H9 (cell line): ENCODE measurements around the gene KIF18A. TPM values are rescaled to one million over a fixed set of nuclear protein-coding genes. Genes with fewer than 3 reads are reported as not detected.

Source experiments
- DNase-seq: peaks from one replicate; pipeline ENCODE4 v3.0.0-alpha.2; 2017
- H2AFZ ChIP-seq: one replicate; pipeline ENCODE4 v1.6.1; 2013; ENCODE audit warnings: mild to moderate bottlenecking, low read length, control low read depth, moderate library complexity
- H2AK5ac ChIP-seq: 2 replicates; pipeline ENCODE4 v1.6.1; 2013; ENCODE audit warnings: low read length, control low read depth, mixed read lengths; ENCODE audit not compliant: insufficient read length
- H2BK120ac ChIP-seq: one replicate; pipeline ENCODE4 v1.6.1; 2013; ENCODE audit warnings: low read depth, mild to moderate bottlenecking, low read length, control low read depth, inconsistent platforms; ENCODE audit not compliant: poor library complexity, severe bottlenecking
- H2BK12ac ChIP-seq: 2 replicates; pipeline ENCODE4 v1.6.1; 2013; ENCODE audit warnings: low read length, control low read depth, mixed read lengths, low read depth; ENCODE audit not compliant: insufficient read length
- H2BK15ac ChIP-seq: 2 replicates; pipeline ENCODE4 v1.6.1; 2013; ENCODE audit warnings: low read depth, low read length, control low read depth
- H2BK20ac ChIP-seq: one replicate; pipeline ENCODE4 v1.6.1; 2013; ENCODE audit warnings: low read depth, mild to moderate bottlenecking, low read length, control low read depth, inconsistent platforms; ENCODE audit not compliant: poor library complexity, severe bottlenecking
- H2BK5ac ChIP-seq: 2 replicates; pipeline ENCODE4 v1.6.1; 2013; ENCODE audit warnings: low read length, control low read depth, mixed read lengths; ENCODE audit not compliant: insufficient read length
- H3K14ac ChIP-seq: 2 replicates; pipeline ENCODE4 v1.6.1; 2013; ENCODE audit warnings: low read length, control low read depth; ENCODE audit not compliant: insufficient read depth
- H3K18ac ChIP-seq: 2 replicates; pipeline ENCODE4 v1.6.1; 2013; ENCODE audit warnings: low read depth, mild to moderate bottlenecking, mixed read lengths, low read length, control low read depth; ENCODE audit not compliant: insufficient read length
- H3K23ac ChIP-seq: 2 replicates; pipeline ENCODE4 v1.6.1; 2013; ENCODE audit warnings: low read length, control low read depth, mixed read lengths, low read depth; ENCODE audit not compliant: insufficient read length
- H3K23me2 ChIP-seq: 2 replicates; pipeline ENCODE4 v1.6.1; 2013; ENCODE audit warnings: low read depth, mild to moderate bottlenecking, mixed read lengths, low read length, control low read depth; ENCODE audit not compliant: insufficient read length, poor library complexity, severe bottlenecking
- H3K27ac ChIP-seq: 2 replicates; pipeline ENCODE4 v1.5.1; 2013; ENCODE audit warnings: low read length, control low read depth, mixed read lengths, low read depth; ENCODE audit not compliant: insufficient read length
- H3K27me3 ChIP-seq: 2 replicates; pipeline ENCODE4 v1.6.1; 2013; ENCODE audit warnings: low read length, control low read depth, inconsistent platforms; ENCODE audit not compliant: insufficient read depth
- H3K4ac ChIP-seq: 2 replicates; pipeline ENCODE4 v1.6.1; 2013; ENCODE audit warnings: low read depth, mild to moderate bottlenecking, control low read depth, inconsistent platforms, low read length, moderate library complexity
- H3K4me1 ChIP-seq: 2 replicates; pipeline ENCODE4 v1.6.1; 2013; ENCODE audit warnings: low read length, control low read depth, inconsistent platforms; ENCODE audit not compliant: insufficient read depth
- H3K4me2 ChIP-seq: 2 replicates; pipeline ENCODE4 v1.6.1; 2013; ENCODE audit warnings: low read length, control low read depth, mixed read lengths; ENCODE audit not compliant: insufficient read length, insufficient read depth
- H3K56ac ChIP-seq: 2 replicates; pipeline ENCODE4 v1.6.1; 2013; ENCODE audit warnings: low read depth, mild to moderate bottlenecking, mixed read lengths, low read length, control low read depth; ENCODE audit not compliant: insufficient read length
- H3K79me1 ChIP-seq: 2 replicates; pipeline ENCODE4 v1.6.1; 2013; ENCODE audit warnings: low read depth, mild to moderate bottlenecking, moderate library complexity, low read length, control low read depth, inconsistent platforms; ENCODE audit not compliant: insufficient read depth, poor library complexity, severe bottlenecking
- H3K79me2 ChIP-seq: 2 replicates; pipeline ENCODE4 v1.6.1; 2013; ENCODE audit warnings: low read length, control low read depth, inconsistent platforms; ENCODE audit not compliant: insufficient read depth
- H3K9ac ChIP-seq: 2 replicates; pipeline ENCODE4 v1.6.1; 2013; ENCODE audit warnings: low read length, control low read depth, mixed read lengths; ENCODE audit not compliant: insufficient read length; ENCODE audit errors: extremely low read depth
- H3K9me3 ChIP-seq: one replicate; pipeline ENCODE4 v1.6.1; 2013; ENCODE audit warnings: low read depth, low read length, inconsistent platforms; ENCODE audit not compliant: control insufficient read depth
- H3T11ph ChIP-seq: one replicate; pipeline ENCODE4 v1.6.1; 2013; ENCODE audit warnings: mild to moderate bottlenecking, low read length, control low read depth, inconsistent platforms
- H4K20me1 ChIP-seq: one replicate; pipeline ENCODE4 v1.6.1; 2013; ENCODE audit not compliant: control insufficient read depth, insufficient read length, insufficient read depth
- H4K5ac ChIP-seq: 2 replicates; pipeline ENCODE4 v1.6.1; 2013; ENCODE audit warnings: low read depth, mild to moderate bottlenecking, mixed read lengths, low read length, control low read depth; ENCODE audit not compliant: insufficient read length
- H4K8ac ChIP-seq: replicated peaks from 2 replicates; pipeline ENCODE4 v1.6.1; 2013; ENCODE audit warnings: low read length, control low read depth, mixed read lengths, low read depth; ENCODE audit not compliant: insufficient read length
- H4K91ac ChIP-seq: 2 replicates; pipeline ENCODE4 v1.6.1; 2013; ENCODE audit warnings: low read depth, mild to moderate bottlenecking, moderate library complexity, mixed read lengths, low read length, control low read depth; ENCODE audit not compliant: insufficient read length
- H3K27ac Mint-ChIP-seq, 3 experiments: 2 replicates in 2 of 3; 3 replicates in 1 of 3; pipeline ENCODE4 v1.8.0; 2020 to 2021; ENCODE audit warnings: mixed read lengths in 3 of 3, mild to moderate bottlenecking in 1 of 3, moderate library complexity in 1 of 3
- H3K27me3 Mint-ChIP-seq: 2 replicates; pipeline ENCODE4 v1.8.0; 2021; ENCODE audit warnings: low read depth, mild to moderate bottlenecking, moderate library complexity, mixed read lengths
- H3K36me3 Mint-ChIP-seq, 3 experiments: 2 replicates in 2 of 3; 3 replicates in 1 of 3; pipeline ENCODE4 v1.8.0; 2020 to 2021; ENCODE audit warnings: low read depth in 3 of 3, mixed read lengths in 3 of 3; ENCODE audit not compliant: insufficient read depth in 1 of 3
- H3K4me1 Mint-ChIP-seq, 2 experiments: 2 replicates each; pipeline ENCODE4 v1.8.0; 2020; ENCODE audit warnings: mixed read lengths in 2 of 2
- H3K4me3 Mint-ChIP-seq, 2 experiments: 2 replicates in 1 of 2; 3 replicates in 1 of 2; pipeline ENCODE4 v1.8.0; 2020 to 2021; ENCODE audit warnings: mild to moderate bottlenecking in 2 of 2, mixed read lengths in 2 of 2, moderate library complexity in 1 of 2
- H3K9me3 Mint-ChIP-seq, 2 experiments: 2 replicates in 1 of 2; 3 replicates in 1 of 2; pipeline ENCODE4 v1.8.0; 2020; ENCODE audit warnings: mild to moderate bottlenecking in 2 of 2, mixed read lengths in 2 of 2, moderate library complexity in 1 of 2
- total RNA-seq: library from RNA; stranded (reverse); gene quantifications from 2 replicates; pipeline ENCODE4 v1.2.1, GENCODE V29; 2021
- TF ChIP-seq, protein P1 (sequence below): fragments of 200-600 bp; sonication (generic); conservative IDR thresholded peaks from 3 replicates; pipeline ENCODE4 v1.8.0; 2021; ENCODE audit warnings: antibody characterized with exemption, mild to moderate bottlenecking

KIF18A gene
- total RNA-seq, 1 experiment from 2014 or later = 25.9 TPM

DNA sequence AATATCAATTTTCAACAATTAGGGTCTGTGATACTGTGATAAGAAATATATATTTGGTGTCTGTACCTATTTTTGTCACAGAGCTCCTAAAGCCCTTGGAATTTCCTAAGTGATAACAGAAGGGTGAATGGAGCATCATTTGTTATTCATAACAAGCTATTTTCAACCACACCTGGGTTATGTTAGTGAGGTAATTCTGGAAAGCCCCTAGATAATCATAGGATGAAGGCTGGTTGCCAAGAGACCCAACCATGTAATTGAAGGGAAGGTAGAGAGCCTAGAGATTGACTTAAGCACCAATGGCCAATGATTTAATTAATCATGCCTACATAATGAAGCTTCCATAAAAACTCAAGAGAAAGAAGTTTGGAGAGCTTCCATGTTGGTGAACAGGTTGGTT, 109.4 kb downstream of the KIF18A start:
- no peaks in the 10 kb centered on the region for H3K79me2 ChIP-seq
- no peak overlapping the region for H3K23ac ChIP-seq
- no peak overlapping the region for H3K18ac ChIP-seq
- no peak overlapping the region for H3K4me2 ChIP-seq
- no peak overlapping the region for H3K27ac Mint-ChIP-seq
- H3K23me2 ChIP-seq = no peaks in the 10 kb centered on the region
- no peaks in the 10 kb centered on the region for H3K79me1 ChIP-seq
- no peak for DNase-seq
- H3K9me3 Mint-ChIP-seq = peaks cover 41 to 45% of the 10 kb centered on the region in 2 experiments
- H3K4me1 ChIP-seq = no peaks in the 10 kb centered on the region; the same call in 1 of the 2 replicates
- no peaks in the 10 kb centered on the region for H4K20me1 ChIP-seq
- H3K9me3 ChIP-seq = peaks cover 6% of the 10 kb centered on the region
- no peak overlapping the region for H3K56ac ChIP-seq
- H3K4ac ChIP-seq = no peak overlapping the region
- H2BK20ac ChIP-seq = no peak overlapping the region
- H3K36me3 Mint-ChIP-seq = peaks cover 24 to 49% (median 43%) of the 10 kb centered on the region in 3 experiments
- no peak overlapping the region for H3K4me3 Mint-ChIP-seq
- no peak overlapping the region for H2BK15ac ChIP-seq
- H3K27ac ChIP-seq = no peak overlapping the region
- no peak overlapping the region for H4K5ac ChIP-seq
- H2BK5ac ChIP-seq = no peak overlapping the region
- H3T11ph ChIP-seq = no peak overlapping the region
- H4K8ac ChIP-seq = no peak overlapping the region
- no peaks in the 10 kb centered on the region for H3K27me3 ChIP-seq
- H2AFZ ChIP-seq = no peak overlapping the region
- H3K4me1 Mint-ChIP-seq = peaks cover 0 to 2% of the 10 kb centered on the region in 2 experiments; a peak in 2 of 4 replicates
- no peak overlapping the region for H3K9ac ChIP-seq
- no peaks in the 10 kb centered on the region for H3K27me3 Mint-ChIP-seq
- H2AK5ac ChIP-seq = no peak overlapping the region
- TF ChIP-seq, protein P1, sequence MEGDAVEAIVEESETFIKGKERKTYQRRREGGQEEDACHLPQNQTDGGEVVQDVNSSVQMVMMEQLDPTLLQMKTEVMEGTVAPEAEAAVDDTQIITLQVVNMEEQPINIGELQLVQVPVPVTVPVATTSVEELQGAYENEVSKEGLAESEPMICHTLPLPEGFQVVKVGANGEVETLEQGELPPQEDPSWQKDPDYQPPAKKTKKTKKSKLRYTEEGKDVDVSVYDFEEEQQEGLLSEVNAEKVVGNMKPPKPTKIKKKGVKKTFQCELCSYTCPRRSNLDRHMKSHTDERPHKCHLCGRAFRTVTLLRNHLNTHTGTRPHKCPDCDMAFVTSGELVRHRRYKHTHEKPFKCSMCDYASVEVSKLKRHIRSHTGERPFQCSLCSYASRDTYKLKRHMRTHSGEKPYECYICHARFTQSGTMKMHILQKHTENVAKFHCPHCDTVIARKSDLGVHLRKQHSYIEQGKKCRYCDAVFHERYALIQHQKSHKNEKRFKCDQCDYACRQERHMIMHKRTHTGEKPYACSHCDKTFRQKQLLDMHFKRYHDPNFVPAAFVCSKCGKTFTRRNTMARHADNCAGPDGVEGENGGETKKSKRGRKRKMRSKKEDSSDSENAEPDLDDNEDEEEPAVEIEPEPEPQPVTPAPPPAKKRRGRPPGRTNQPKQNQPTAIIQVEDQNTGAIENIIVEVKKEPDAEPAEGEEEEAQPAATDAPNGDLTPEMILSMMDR = no peak
- no peak overlapping the region for H3K14ac ChIP-seq
- no peak overlapping the region for H2BK120ac ChIP-seq
- no peak overlapping the region for H4K91ac ChIP-seq
- H2BK12ac ChIP-seq = no peak overlapping the region
